Ovary (tissue), 3 donors: Measurements from ENCODE around the gene GNB2.
"Not testable (repeated sequence)": the region's sequence is repeated elsewhere in the genome, so short reads cannot be mapped to it uniquely, and the experiment has no call there.

ENCODE experiments used
- CTCF ChIP-seq, 3 donors: fragments of 450-650 bp in 2 of 3; fragments of 200-600 bp in 1 of 3; IDR thresholded peaks; one replicate each; pipeline versions ENCODE4 v1.5.1 to v1.8.0; 2016 to 2022; ENCODE audit warnings: antibody characterized with exemption in 3 of 3, mild to moderate bottlenecking in 1 of 3
- EP300 ChIP-seq: sonication (generic); formaldehyde crosslinking; IDR thresholded peaks from one replicate; pipeline ENCODE4 v1.6.1; 2017; ENCODE audit warnings: antibody characterized with exemption
- POLR2A ChIP-seq: fragments of 450-650 bp; IDR thresholded peaks from one replicate; pipeline ENCODE4 v1.6.1; 2017; ENCODE audit warnings: antibody characterized with exemption, mild to moderate bottlenecking, moderate library complexity
- donor health status: DM: no; HTN: no; CAD: no.

GRCh38 chr7:100701089-100701488 lies 27.5 kb downstream of the GNB2 start:
- not testable (repeated sequence) for TF ChIP-seq CTCF (IDR thresholded peaks at IDR 0.05); POLR2A; EP300
